ENCODE results near the gene PROSER3. TPM values are rescaled to one million over a fixed set of nuclear protein-coding genes. Genes with fewer than 3 reads are reported as not detected.

PROSER3 gene
- polyA plus RNA-seq, 1 donor (not counting 4 experiments of a cell fraction or from before 2014, with no cell fraction given): 5.5 TPM

- FAIRE-seq: peak; percentile 68
- peak; percentile 96 for DNase-seq (ENCODE audit: low read depth, low spot score)
- H3K79me2 ChIP-seq (ENCODE audit: control insufficient read depth, insufficient read depth, low read length): peaks cover 30% of the 10 kb centered on the region
These were observed 12.5 kb upstream of the PROSER3 start, which contains the start of the genes PSENEN and U2AF1L4 for GRCh38 chr19:35745328-35746086. TSS of gene PSENEN (plus strand) at chr19:35745651. CDS start at chr19:35745931, 280 bp downstream. TSS of gene U2AF1L4 (minus strand) at chr19:35745418. CDS start at chr19:35745391, 27 bp downstream.

GRCh38 chr19:35746087-35746462, 11.9 kb upstream of the PROSER3 start:
- no peaks in the 10 kb centered on the region for H4K20me1 ChIP-seq (ENCODE audit: control insufficient read depth, extremely low read depth, insufficient read depth, low read length)
- no peaks in the 10 kb centered on the region for H3K27me3 ChIP-seq (ENCODE audit: control insufficient read depth, extremely low read depth, insufficient read depth, low read length)
- TF ChIP-seq CTCF (optimal IDR thresholded peaks at IDR 0.05 in 1 of 3, IDR thresholded peaks at IDR 0.05 in 1 of 3, conservative IDR thresholded peaks at IDR 0.05 in 1 of 3; ENCODE audit: extremely low read depth in 1 of 3, insufficient read depth in 2 of 3, low read length in 3 of 3) (no peak), EZH2 (IDR thresholded peaks at IDR 0.05; ENCODE audit: low read length) (no peak)
- no peaks in the 10 kb centered on the region for H3K9me1 ChIP-seq (ENCODE audit: control insufficient read depth, extremely low read depth, insufficient read depth, low read length)
- peak overlapping the region; percentile 94 for H3K27ac ChIP-seq (ENCODE audit: control insufficient read depth, insufficient read depth, low read length)
- no peaks in the 10 kb centered on the region for H3K9me3 ChIP-seq (ENCODE audit: control insufficient read depth, low read depth, low read length)
- dilution Hi-C loops (cut with MboI; ENCODE audit: extremely low pct_ligation_motif_present, low sequenced_read_pairs): no loop called here
- FAIRE-seq (no peak), DNase-seq (ENCODE audit: low read depth, low spot score) (no peak)
- peak overlapping the region; percentile 93 for H3K9ac ChIP-seq (ENCODE audit: control insufficient read depth, extremely low read depth, insufficient read depth, low read length)
- peak overlapping the region; percentile 65 to 100 (median 98) for H3K4me3 ChIP-seq (ENCODE audit: control insufficient read depth in 2 of 3, extremely low read depth in 1 of 3, insufficient read depth in 2 of 3, low read depth in 1 of 3, low read length in 3 of 3)
- peaks cover 26% of the 10 kb centered on the region for H3K4me1 ChIP-seq (ENCODE audit: control insufficient read depth, extremely low read depth, insufficient read depth, low read length)
- H3K79me2 ChIP-seq (ENCODE audit: control insufficient read depth, insufficient read depth, low read length): peaks cover 30% of the 10 kb centered on the region
- H3K4me2 ChIP-seq (ENCODE audit: control insufficient read depth, extremely low read depth, insufficient read depth, low read depth, low read length): peak overlapping the region; percentile 92
- peaks cover 6 to 11% of the 10 kb centered on the region in 2 experiments for H3K36me3 ChIP-seq (ENCODE audit: control insufficient read depth in 2 of 2, extremely low read depth in 1 of 2, insufficient read depth in 2 of 2, low read length in 2 of 2)
- no peak overlapping the region for H2AFZ ChIP-seq (ENCODE audit: control insufficient read depth, low read length)

More at GRCh38 chr19:35745328-35746086, 12.5 kb upstream of the PROSER3 start, which contains the start of the genes PSENEN and U2AF1L4:
- no peak for TF ChIP-seq CTCF (optimal IDR thresholded peaks at IDR 0.05 in 1 of 3, IDR thresholded peaks at IDR 0.05 in 1 of 3, conservative IDR thresholded peaks at IDR 0.05 in 1 of 3; ENCODE audit: extremely low read depth in 1 of 3, insufficient read depth in 2 of 3, low read length in 3 of 3)
- Histone ChIP-seq H3K36me3 (ENCODE audit: control insufficient read depth in 2 of 2, extremely low read depth in 1 of 2, insufficient read depth in 2 of 2, low read length in 2 of 2) (peaks cover 6 to 10% of the 10 kb centered on the region in 2 experiments), H3K27ac (ENCODE audit: control insufficient read depth, insufficient read depth, low read length) (peak within 1 kb of the TSS; percentile 94), H3K4me2 (ENCODE audit: control insufficient read depth, extremely low read depth, insufficient read depth, low read depth, low read length) (peak within 1 kb of the TSS; percentile 92), H3K9ac (ENCODE audit: control insufficient read depth, extremely low read depth, insufficient read depth, low read length) (peak within 1 kb of the TSS; percentile 93), H3K27me3 (ENCODE audit: control insufficient read depth, extremely low read depth, insufficient read depth, low read length) (no peaks in the 10 kb centered on the region), H3K9me1 (ENCODE audit: control insufficient read depth, extremely low read depth, insufficient read depth, low read length) (no peaks in the 10 kb centered on the region), H2AFZ (ENCODE audit: control insufficient read depth, low read length) (peak within 1 kb of the TSS; percentile 87), H4K20me1 (ENCODE audit: control insufficient read depth, extremely low read depth, insufficient read depth, low read length) (no peaks in the 10 kb centered on the region), H3K4me3 (ENCODE audit: control insufficient read depth in 2 of 3, extremely low read depth in 1 of 3, insufficient read depth in 2 of 3, low read depth in 1 of 3, low read length in 3 of 3) (peak within 1 kb of the TSS; percentile 65 to 100 (median 98)), H3K4me1 (ENCODE audit: control insufficient read depth, extremely low read depth, insufficient read depth, low read length) (peaks cover 30% of the 10 kb centered on the region), H3K9me3 (ENCODE audit: control insufficient read depth, low read depth, low read length) (no peaks in the 10 kb centered on the region)
- dilution Hi-C loops (cut with MboI; ENCODE audit: extremely low pct_ligation_motif_present, low sequenced_read_pairs): no loop called here

All from keratinocyte (primary cell).